Activated CD4-positive, alpha-beta T cell treated with anti-CD3 and anti-CD28 coated beads, Interleukin-2, Interleukin-4, amounts not matched to agents 100 ng/mL and 50 ng/mL, durations not matched to agents 16 hours and 8 hours (primary cell): Measurements from ENCODE around the gene ESPNL.

Experiments used
- DNase-seq: peaks from one replicate; pipeline ENCODE4 v3.0.0-alpha.2; 2020; ENCODE audit warnings: low spot score

The ESPNL gene

DNA sequence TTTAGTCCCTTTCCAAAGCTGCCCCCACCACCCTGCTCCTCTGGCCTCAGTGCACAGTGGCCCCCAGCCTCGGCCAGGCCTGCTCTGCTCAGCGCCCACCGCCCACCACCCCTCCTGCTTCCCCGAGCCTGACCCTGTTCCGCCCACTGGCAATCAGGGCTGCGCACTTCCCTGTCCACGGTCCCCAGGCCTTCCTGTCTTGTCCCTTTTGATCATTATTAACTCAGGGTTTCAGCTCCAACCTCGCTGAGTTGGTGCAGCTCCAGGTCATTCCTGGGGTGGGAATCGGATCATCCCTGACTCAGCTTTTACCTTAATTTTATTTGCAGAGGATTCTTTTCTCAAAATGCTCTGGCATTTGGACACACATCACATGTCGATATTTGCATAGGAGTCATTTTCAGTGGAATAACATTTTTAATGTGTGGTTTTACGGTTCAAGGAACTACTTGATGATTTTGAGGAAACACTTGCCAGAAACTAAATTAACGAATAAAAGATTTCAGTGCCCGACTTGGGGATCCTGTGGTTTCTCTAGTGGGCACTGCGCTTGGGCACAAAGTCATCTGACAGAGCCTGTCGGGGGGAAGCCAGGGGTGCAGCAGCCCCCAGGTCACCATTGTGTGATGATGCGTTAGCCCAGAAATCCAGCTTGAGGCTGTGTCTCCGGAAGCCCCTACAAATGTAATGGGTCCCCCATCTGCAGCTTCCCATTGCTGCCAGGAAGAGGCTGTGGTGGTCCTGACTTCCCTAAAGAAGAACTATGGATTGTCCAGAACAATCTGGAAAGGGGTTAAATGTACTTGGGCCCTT lies 1.0 kb upstream of the ESPNL start:
- DNase-seq = no peak

- no peak for DNase-seq
These were observed 459 bp upstream of the ESPNL start for GRCh38 chr2:238099714-238100048.

DNA sequence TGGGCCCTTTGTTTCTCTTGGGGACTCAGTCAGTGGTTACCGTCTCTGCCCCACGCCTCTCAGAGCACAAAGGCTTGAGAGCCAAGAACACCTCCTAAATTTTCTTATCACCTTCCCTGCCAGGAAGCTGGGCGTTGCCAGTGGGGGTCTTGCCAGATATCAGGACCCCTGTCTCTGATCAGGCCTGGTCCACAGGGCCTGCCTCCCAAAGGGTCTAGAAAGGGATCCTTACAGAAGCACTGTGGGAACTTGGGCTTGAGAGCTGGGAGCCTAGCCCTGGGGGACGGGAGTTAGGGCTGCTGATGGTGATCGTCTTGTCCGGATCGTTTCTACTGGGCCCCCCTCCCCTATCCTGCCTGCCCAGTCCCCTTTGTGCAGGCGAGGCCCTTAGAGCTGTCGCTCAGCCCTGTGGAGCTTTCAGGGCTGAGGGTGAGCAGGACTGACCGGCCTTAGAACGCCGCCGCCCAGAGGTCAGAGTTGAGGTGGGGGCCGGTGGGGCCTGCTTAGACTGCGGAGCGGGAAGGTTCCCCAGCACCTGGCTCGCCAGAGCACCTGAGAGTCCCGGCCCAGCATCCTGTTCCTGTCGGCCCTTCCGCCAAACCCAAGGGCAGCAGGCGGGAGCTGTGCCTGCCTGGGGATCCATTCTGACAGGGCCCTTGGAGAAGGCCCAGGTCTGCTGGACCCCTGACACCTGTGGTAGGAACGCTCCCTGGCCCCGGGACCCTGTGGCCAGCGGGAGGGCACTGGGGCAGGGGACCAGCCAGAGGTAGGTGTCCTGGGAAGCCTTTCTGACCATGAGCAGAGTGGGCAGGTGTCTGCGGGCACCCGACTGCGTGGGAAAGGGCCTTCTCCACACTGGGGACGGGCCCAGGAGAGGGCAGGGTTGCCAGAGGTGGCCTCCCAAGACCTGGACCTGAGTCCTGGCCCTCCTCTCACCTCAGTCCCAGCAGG lies 956 bp downstream of the ESPNL start:
- no peak for DNase-seq

- no peak for DNase-seq
These were observed 2.0 kb downstream of the ESPNL start for GRCh38 chr2:238101891-238102841.

DNA sequence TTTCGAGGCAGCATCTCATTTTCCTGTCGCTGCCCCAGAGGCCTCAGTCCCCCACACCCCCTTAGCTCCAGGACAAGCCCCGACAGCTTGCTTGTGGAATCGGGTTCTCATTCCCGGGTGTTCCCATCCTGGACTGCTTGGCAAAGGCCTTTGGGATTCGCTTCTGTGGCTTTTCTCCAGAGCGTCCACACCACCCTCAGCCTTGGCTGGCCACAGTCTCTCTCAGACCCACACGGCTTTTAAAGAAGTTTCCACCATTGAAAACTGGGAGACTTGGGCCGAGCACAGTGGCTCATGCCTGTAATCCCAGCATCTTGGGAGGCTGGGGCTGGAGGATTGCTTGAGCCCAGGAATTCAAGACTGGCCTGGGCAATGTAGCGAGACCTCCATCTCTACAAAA lies 2.7 kb downstream of the ESPNL start:
- no peak for DNase-seq

DNA sequence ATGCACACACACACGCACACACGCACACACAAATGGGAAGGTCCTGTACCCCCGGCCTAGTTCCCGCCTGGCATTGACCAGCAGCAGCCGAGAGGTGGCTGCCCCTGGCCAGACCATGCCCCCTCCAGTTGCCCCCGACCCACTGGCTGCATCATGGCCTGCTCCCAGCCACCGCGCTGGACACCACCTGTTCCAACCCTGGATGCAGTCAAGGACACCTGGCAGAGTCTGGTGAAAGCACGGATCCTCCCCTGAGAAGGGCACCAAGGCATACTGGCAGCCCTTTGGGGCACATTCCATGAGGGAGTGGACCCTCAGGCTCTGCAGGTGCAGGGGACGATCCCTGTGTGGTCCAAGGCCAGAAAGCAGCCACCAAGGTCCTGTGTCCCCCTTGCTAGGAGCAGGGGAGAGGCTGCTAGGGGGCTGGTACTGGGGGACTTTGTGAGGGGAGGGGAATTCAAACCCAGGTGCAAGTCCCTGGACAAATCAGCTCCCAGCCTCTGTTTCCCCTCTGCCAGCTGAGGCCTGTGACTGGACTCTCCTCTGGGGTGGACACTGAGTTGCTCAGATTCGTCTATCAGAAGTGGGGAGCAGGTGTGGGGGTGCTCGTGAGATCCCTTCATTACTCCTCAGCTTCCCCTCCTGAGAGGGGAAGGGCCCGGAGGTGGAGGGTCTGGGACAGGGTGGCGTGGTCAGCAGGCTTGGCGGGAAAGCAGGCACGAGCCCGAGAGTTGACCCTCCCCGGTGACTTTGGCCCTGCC lies 3.5 kb downstream of the ESPNL start:
- no peak for DNase-seq

- no peak for DNase-seq
These were observed 4.1 kb downstream of the ESPNL start for GRCh38 chr2:238104226-238104690.

DNA sequence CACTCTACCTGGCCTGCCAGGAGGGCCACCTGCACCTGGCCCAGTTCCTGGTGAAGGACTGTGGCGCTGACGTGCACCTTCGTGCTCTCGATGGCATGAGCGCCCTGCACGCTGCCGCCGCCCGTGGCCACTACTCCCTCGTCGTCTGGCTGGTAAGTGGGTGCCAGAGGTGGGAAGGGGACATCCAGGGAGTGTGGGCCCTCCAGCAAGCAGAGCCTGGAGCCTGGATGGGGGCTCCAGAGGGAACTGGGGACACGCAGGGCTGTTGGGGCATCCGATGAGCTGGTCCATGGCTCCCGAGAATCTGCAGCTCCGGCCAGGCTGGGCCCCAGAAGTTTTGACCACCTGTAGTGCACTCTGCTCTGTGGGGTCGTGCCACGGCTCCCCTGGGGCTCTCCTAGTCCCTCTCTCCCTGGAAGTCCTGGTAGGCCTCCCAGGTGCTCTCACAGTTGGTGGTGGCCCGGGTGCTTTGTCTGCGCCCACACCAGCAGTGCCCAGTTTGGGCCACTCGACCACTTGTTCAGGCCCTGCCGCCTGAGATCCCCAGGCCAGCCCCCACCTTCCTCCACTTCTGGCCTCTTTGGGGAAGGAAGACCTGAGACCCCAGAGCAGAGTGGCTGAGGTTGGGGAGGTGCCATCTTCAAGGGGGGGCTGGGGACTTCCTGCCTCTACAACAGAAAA lies 4.7 kb downstream of the ESPNL start:
- no peak for DNase-seq

GRCh38 chr2:238105506-238106338 lies 5.6 kb downstream of the ESPNL start:
- DNase-seq = no peak

DNA sequence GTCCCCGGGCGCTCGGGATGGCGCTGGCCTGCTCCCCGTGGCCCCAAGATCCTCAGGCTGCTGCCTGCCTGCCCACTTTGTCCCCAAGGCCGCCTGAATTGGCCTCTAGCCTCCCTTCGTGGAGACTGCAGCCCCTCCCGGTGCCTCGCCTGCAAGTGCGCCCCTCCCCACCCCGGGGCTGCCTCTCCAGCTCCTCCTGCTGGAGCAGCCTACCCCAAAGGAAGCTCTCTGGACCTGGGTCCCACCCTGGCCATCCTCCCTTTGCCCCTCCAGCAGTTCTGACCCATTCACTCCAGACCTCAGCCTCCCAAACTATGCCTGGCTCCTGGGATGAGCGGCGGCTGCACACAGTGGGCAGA lies 6.2 kb downstream of the ESPNL start:
- no peak for DNase-seq

DNA sequence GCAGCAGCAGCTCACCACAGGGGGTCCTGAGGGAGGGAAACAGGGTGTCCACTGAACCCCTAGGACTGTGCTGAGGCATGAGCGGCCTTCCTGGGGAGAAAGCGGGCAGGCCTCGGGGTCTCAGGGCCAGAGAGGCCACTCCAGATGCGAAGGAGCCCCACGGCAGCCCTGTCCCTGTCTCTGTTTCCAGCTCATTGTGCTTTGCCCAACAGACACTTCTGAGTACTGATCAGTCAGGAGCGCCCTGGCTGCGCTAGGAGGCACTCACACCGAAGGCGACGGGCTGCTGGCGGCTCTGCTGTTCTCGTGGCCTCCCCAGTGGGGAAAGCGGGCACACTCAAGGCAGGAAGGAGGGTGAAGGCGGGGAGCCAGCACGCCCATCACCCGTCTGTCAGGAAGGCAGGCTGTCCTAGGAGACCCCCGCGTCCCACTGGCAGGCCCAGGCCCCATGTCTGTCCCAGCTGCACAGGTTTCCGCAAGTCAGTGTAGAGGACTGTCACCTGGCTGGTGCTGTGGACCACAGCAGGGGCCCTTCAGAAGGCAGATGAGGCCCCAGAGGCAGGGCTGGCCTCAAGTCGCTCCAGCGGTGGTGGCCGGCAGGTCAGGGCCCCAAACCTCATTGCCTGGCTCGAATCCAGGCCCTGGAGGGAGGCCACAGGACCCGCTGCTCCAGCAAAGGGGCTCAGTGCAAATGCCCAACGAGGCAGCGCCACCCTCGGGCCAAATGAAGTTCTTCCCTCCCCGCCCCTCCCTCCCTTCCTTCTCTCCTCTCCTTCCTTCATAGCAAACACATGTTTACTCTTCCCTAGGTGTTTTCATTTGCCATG lies 6.8 kb downstream of the ESPNL start:
- DNase-seq = no peak

- no peak for DNase-seq
These were observed 7.6 kb downstream of the ESPNL start for GRCh38 chr2:238107525-238108422.

DNA sequence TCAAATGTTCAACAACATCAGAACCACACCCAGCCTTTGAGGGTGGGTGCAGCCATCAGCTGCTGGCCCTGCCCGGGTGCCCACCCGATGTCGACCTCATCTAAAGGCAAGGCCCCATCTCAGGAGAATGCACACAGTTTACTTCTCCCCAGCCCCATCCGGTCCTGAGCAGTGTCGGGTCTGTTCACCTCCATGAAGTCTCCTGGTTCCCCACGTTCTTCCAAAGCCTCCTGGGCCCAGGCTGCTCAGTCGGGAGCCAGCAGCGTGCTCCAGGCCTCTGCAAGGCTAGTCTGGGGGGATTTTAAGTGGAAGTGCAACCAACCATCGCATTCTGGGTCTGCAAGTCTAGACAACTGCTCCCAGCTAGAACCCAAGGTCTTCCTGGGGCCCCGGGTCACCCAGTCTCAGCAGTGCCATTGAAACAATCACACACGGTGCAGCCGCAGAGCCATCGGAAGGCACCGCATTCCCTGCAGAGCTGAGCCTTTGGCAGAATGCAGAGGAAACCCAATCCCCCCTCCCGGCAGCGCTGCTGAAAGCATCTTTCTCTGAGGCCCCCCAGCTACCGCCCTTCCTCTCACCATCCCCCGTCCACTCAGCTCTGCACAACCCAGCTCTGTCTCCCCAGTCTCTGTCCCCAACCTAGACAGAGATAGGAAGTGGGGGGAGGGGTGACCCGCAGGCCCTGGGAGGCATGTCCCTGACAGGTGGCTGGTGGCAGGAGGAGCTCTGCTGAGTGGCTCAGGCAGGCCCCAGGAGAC lies 8.5 kb downstream of the ESPNL start:
- no peak for DNase-seq

DNA sequence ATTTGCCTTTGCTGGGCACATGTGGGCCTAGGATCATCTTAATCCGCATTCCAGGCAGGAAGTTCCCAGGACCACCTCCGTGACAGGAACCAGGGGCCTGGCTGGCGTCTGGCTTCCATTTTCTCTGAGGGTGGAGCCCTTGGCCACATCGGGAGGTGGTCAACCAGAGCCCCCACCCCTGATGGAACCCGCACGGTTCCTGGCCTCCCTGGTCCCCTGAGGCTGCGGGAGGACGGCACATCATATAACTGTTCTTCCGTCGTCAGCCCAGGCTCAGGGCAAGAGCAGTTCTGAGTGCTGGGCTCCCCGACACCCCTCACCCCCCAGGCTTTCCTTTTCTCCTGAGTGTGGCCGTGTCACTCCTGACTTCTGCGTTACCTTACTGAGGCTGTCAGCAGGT lies 13.5 kb downstream of the ESPNL start:
- DNase-seq = no peak

- DNase-seq = no peak
These were observed 14.2 kb downstream of the ESPNL start for GRCh38 chr2:238114331-238114841.

DNA sequence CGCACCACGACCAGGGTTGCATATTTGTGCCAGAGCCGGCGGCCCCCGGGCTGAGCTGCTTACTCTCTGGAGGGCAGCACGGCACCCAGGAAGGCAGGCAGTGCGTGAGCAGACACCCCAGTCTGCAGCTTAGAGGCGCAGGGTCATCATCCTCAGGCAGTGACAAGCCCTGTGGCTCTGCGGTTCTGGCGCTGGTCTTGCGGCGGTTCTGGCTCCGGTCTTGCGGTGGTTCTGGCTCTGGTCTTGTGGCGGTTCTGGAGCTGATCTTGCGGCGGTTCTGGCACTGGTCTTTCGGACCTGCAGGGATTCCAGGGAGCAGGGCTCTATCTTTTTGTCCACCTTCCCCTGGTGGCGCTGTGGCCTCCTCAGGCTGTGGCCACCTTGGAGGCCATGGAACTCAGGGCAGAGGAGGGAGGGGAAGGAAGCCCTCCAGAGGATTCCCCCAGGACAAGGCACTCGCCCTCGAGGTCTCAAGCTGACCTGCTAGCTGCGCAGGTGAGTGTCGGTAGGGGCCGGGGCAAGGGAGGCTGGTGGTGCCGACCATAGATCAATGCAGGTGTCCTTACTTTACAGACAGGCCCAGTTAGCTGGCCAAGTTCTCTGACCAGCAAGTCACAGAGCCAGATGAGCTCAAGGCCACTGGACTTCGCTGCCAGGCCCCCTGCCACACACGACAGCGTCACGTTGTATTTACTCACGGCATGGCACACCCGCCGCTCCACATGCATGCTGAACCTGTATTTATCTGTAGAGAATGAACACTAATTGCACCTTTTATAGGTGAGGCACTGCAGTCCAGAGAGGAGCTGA lies 14.9 kb downstream of the ESPNL start:
- DNase-seq = no peak
